AG04449 (cell line): Measurements from ENCODE around the gene SASH3.

Experiments
- CTCF ChIA-PET: fragments of 350-600 bp; formaldehyde crosslinking; extraction: SDS; loops from one replicate; lab custom pipeline; 2021; ENCODE audit warnings: antibody characterized with exemption; lab: Yijun Ruan, JAX
- POLR2A ChIA-PET: fragments of 400-600, 350-600 bp; formaldehyde crosslinking; extraction: SDS; loops from one replicate; lab custom pipeline; 2020; ENCODE audit warnings: antibody characterized with exemption, inconsistent platforms; lab: Yijun Ruan, JAX
- DNase-seq: peaks from one replicate; pipeline ENCODE4 v3.0.0-alpha.2; 2010; ENCODE audit warnings: low read depth, low spot score
- H3K4me3 ChIP-seq: 2 replicates; pipeline ENCODE4 v1.5.1; 2011; ENCODE audit warnings: low read depth, mild to moderate bottlenecking, control low read depth, low read length
- CTCF ChIP-seq: IDR thresholded peaks from one replicate; pipeline ENCODE4 v1.5.1; 2011; ENCODE audit warnings: mild to moderate bottlenecking, moderate library complexity, low read length, control low read depth, inconsistent platforms; ENCODE audit not compliant: insufficient read depth; ENCODE audit errors: missing control alignments

SASH3 gene

GRCh38 chrX:129781134-129781672, 1.5 kb downstream of the SASH3 start:
- no peak for TF ChIP-seq CTCF
- no peak for DNase-seq
- ChIA-PET CTCF (no interaction called here), POLR2A (no interaction called here)
- no peak overlapping the region for H3K4me3 ChIP-seq

- ChIA-PET CTCF (no interaction called here), POLR2A (no interaction called here)
- H3K4me3 ChIP-seq = no peak overlapping the region
- no peak for TF ChIP-seq CTCF
- no peak for DNase-seq
Observed at GRCh38 chrX:129781680-129782495, 2.1 kb downstream of the SASH3 start.

- no peak overlapping the region for H3K4me3 ChIP-seq
- DNase-seq = no peak
- CTCF ChIA-PET = no interaction called here
- POLR2A ChIA-PET = no interaction called here
- no peak for TF ChIP-seq CTCF
Observed at GRCh38 chrX:129782706-129783105, 3.0 kb downstream of the SASH3 start.

- ChIA-PET POLR2A (no interaction called here), CTCF (no interaction called here)
- no peak overlapping the region for H3K4me3 ChIP-seq
- no peak for DNase-seq
- no peak for TF ChIP-seq CTCF
Observed at GRCh38 chrX:129783291-129783713, 3.6 kb downstream of the SASH3 start.

GRCh38 chrX:129784371-129784770, 4.6 kb downstream of the SASH3 start:
- ChIA-PET CTCF (no interaction called here), POLR2A (no interaction called here)
- DNase-seq = no peak
- no peak for TF ChIP-seq CTCF
- H3K4me3 ChIP-seq = no peak overlapping the region

GRCh38 chrX:129785160-129785947, 5.6 kb downstream of the SASH3 start:
- CTCF ChIA-PET = no interaction called here
- no peak for DNase-seq
- H3K4me3 ChIP-seq = no peak overlapping the region
- no peak for TF ChIP-seq CTCF
- POLR2A ChIA-PET = no interaction called here
